Activated CD4-positive, alpha-beta T cell treated with anti-CD3 and anti-CD28 coated beads, Interleukin-2, amount 50 U/mL, for 16 hours (primary cell): ENCODE results near the gene GTF2A1.
"Not testable (repeated sequence)": the region's sequence is repeated elsewhere in the genome, so short reads cannot be mapped to it uniquely, and the experiment has no call there.

Experiments
- DNase-seq: peaks from one replicate; pipeline ENCODE4 v3.0.0-alpha.2; 2020

The GTF2A1 gene

GRCh38 chr14:81220830-81221578 is at the start of gene GTF2A1:
Gene GTF2A1, minus strand, starts transcription at chr14:81220959. Its CDS starts 441 bp downstream, at chr14:81220518.
- peak; percentile 95 for DNase-seq

GRCh38 chr14:81269979-81270375 is 49.2 kb upstream of the GTF2A1 start:
- no peak for DNase-seq

- peak; percentile 58 for DNase-seq
Measured at GRCh38 chr14:81269100-81269978, 48.6 kb upstream of the GTF2A1 start.

- DNase-seq, result peak; percentile 2
Measured at GRCh38 chr14:81268016-81268416, 47.3 kb upstream of the GTF2A1 start.

- no peak for DNase-seq
Measured at GRCh38 chr14:81265636-81266169, 44.9 kb upstream of the GTF2A1 start.

GRCh38 chr14:81264671-81265070 is 43.9 kb upstream of the GTF2A1 start:
- no peak for DNase-seq

GRCh38 chr14:81263777-81264410 is 43.1 kb upstream of the GTF2A1 start:
- DNase-seq, result no peak

GRCh38 chr14:81261176-81261575 is 40.4 kb upstream of the GTF2A1 start:
- DNase-seq, result no peak

GRCh38 chr14:81260732-81261131 is 40.0 kb upstream of the GTF2A1 start:
- DNase-seq, result no peak

GRCh38 chr14:81256289-81256960 is 35.7 kb upstream of the GTF2A1 start:
- no peak for DNase-seq

GRCh38 chr14:81252278-81252677 is 31.5 kb upstream of the GTF2A1 start:
- no peak for DNase-seq

- DNase-seq, result no peak
Measured at GRCh38 chr14:81247271-81247766, 26.6 kb upstream of the GTF2A1 start.

GRCh38 chr14:81246461-81247270 is 25.9 kb upstream of the GTF2A1 start:
- DNase-seq, result peak; percentile 6

GRCh38 chr14:81245771-81246170 is 25.0 kb upstream of the GTF2A1 start:
- DNase-seq, result no peak

GRCh38 chr14:81244431-81244830 is 23.7 kb upstream of the GTF2A1 start:
- DNase-seq, result not testable (repeated sequence)

GRCh38 chr14:81243499-81243898 is 22.7 kb upstream of the GTF2A1 start:
- no peak for DNase-seq

GRCh38 chr14:81236849-81237248 is 16.1 kb upstream of the GTF2A1 start:
- not testable (repeated sequence) for DNase-seq

GRCh38 chr14:81236138-81236537 is 15.4 kb upstream of the GTF2A1 start:
- no peak for DNase-seq

- no peak for DNase-seq
Measured at GRCh38 chr14:81235096-81235495, 14.3 kb upstream of the GTF2A1 start.

- no peak for DNase-seq
Measured at GRCh38 chr14:81234278-81234677, 13.5 kb upstream of the GTF2A1 start.

GRCh38 chr14:81233615-81234014 is 12.9 kb upstream of the GTF2A1 start:
- no peak for DNase-seq

- DNase-seq, result no peak
Measured at GRCh38 chr14:81231540-81231939, 10.8 kb upstream of the GTF2A1 start.
